Activated CD4-positive, alpha-beta T cell treated with anti-CD3 and anti-CD28 coated beads, Interleukin-10, Interleukin-2, amounts not matched to agents 100 ng/mL and 50 ng/mL, durations not matched to agents 16 hours and 8 hours (primary cell): Measurements from ENCODE around the gene DCDC1.
"Not testable (repeated sequence)": the region's sequence is repeated elsewhere in the genome, so short reads cannot be mapped to it uniquely, and the experiment has no call there.

Source experiments
- DNase-seq: peaks from one replicate; pipeline ENCODE4 v3.0.0-alpha.2; 2020

Gene DCDC1

GRCh38 chr11:31325160-31325559 is 44.4 kb downstream of the DCDC1 start:
- DNase-seq = no peak

GRCh38 chr11:31323145-31323544 is 46.4 kb downstream of the DCDC1 start:
- DNase-seq = no peak

- not testable (repeated sequence) for DNase-seq
Measured at GRCh38 chr11:31321494-31321893, 48.0 kb downstream of the DCDC1 start.

- DNase-seq = no peak
Measured at GRCh38 chr11:31303644-31304180, 65.8 kb downstream of the DCDC1 start.

GRCh38 chr11:31301549-31302510 is 67.7 kb downstream of the DCDC1 start:
- no peak for DNase-seq

- DNase-seq = no peak
Measured at GRCh38 chr11:31295308-31295707, 74.2 kb downstream of the DCDC1 start.

GRCh38 chr11:31273527-31273926 is 96.0 kb downstream of the DCDC1 start:
- not testable (repeated sequence) for DNase-seq

GRCh38 chr11:31267720-31268119 is 101.8 kb downstream of the DCDC1 start:
- DNase-seq = no peak

GRCh38 chr11:31264834-31265233 is 104.7 kb downstream of the DCDC1 start:
- no peak for DNase-seq

GRCh38 chr11:31262761-31263160 is 106.8 kb downstream of the DCDC1 start:
- no peak for DNase-seq

GRCh38 chr11:31259797-31260196 is 109.7 kb downstream of the DCDC1 start:
- no peak for DNase-seq

- no peak for DNase-seq
Measured at GRCh38 chr11:31254415-31254814, 115.1 kb downstream of the DCDC1 start.

- DNase-seq = no peak
Measured at GRCh38 chr11:31248768-31249167, 120.8 kb downstream of the DCDC1 start.

- DNase-seq = no peak
Measured at GRCh38 chr11:31247321-31247720, 122.2 kb downstream of the DCDC1 start.

GRCh38 chr11:31246451-31247165 is 122.9 kb downstream of the DCDC1 start:
- no peak for DNase-seq

GRCh38 chr11:31243706-31244105 is 125.8 kb downstream of the DCDC1 start:
- DNase-seq = no peak

GRCh38 chr11:31240340-31240904 is 129.1 kb downstream of the DCDC1 start:
- DNase-seq = peak; percentile 35

- no peak for DNase-seq
Measured at GRCh38 chr11:31237819-31238760, 131.4 kb downstream of the DCDC1 start.

GRCh38 chr11:31236143-31236542 is 133.4 kb downstream of the DCDC1 start:
- DNase-seq = peak; percentile 11

GRCh38 chr11:31233425-31233824 is 136.1 kb downstream of the DCDC1 start:
- peak; percentile 4 for DNase-seq

GRCh38 chr11:31231601-31232000 is 137.9 kb downstream of the DCDC1 start:
- no peak for DNase-seq

GRCh38 chr11:31218847-31219246 is 150.7 kb downstream of the DCDC1 start:
- DNase-seq = no peak
